Fibroblast of lung (primary cell): ENCODE results near the gene ANO10.

ENCODE experiments used
- CTCF ChIP-seq, 2 donors: IDR thresholded peaks in 1 of 2; conservative IDR thresholded peaks in 1 of 2; 1 replicate in 1 of 2; 2 replicates in 1 of 2; pipeline ENCODE4 v1.5.1; 2011 to 2012; ENCODE audit warnings: low read length in 2 of 2, control low read depth in 1 of 2, inconsistent platforms in 1 of 2, low read depth in 1 of 2, mild to moderate bottlenecking in 1 of 2
- EZH2 ChIP-seq: IDR thresholded peaks from 2 replicates; pipeline ENCODE4 v1.5.1; 2012; ENCODE audit warnings: low read length, control low read depth, mild to moderate bottlenecking; ENCODE audit errors: missing control alignments

DNA sequence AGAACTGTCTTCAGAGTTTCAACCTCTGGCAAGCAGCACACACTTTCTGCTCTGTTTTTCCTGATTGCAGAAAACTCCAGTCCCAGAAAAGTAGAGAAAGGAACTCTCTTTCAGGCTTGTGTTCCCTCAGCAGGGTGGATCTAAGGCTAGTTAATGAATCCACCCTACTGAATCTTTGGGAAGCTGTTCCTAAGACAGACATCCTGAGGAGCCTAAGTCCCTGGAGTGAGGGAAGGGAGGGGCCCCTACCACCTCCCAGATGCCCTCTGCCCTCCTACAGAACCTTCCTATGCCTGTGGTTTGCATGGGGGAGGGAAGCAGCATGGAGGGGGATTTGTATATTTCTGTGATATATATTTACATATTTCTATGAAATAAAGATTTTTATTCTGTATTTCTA, 124.4 kb downstream of the ANO10 start:
- TF ChIP-seq CTCF (conservative IDR thresholded peaks at IDR 0.05 in 1 of 2, IDR thresholded peaks at IDR 0.05 in 1 of 2; ENCODE audit: low read depth in 1 of 2, low read length in 2 of 2) = no peak
- no peak for TF ChIP-seq EZH2
